Nephron progenitor cell (in vitro differentiated cells): ENCODE data around the gene PABPC1L2B.
"Not testable (repeated sequence)": the region's sequence is repeated elsewhere in the genome, so short reads cannot be mapped to it uniquely, and the experiment has no call there.

Experiments
- DNase-seq: peaks from one replicate; pipeline ENCODE4 v3.0.0; 2021
- H3K27ac Mint-ChIP-seq: 2 replicates; pipeline ENCODE4 v1.8.0; 2021; ENCODE audit warnings: mild to moderate bottlenecking, moderate library complexity, mixed read lengths
- H3K27me3 Mint-ChIP-seq: 2 replicates; pipeline ENCODE4 v1.8.0; 2021; ENCODE audit warnings: mild to moderate bottlenecking, low read depth, mixed read lengths; ENCODE audit not compliant: poor library complexity
- H3K36me3 Mint-ChIP-seq: 2 replicates; pipeline ENCODE4 v1.8.0; 2021; ENCODE audit warnings: low read depth, mixed read lengths
- H3K4me1 Mint-ChIP-seq: 2 replicates; pipeline ENCODE4 v1.8.0; 2021; ENCODE audit warnings: mixed read lengths
- H3K4me3 Mint-ChIP-seq: 2 replicates; pipeline ENCODE4 v1.8.0; 2021; ENCODE audit warnings: mild to moderate bottlenecking, moderate library complexity, mixed read lengths
- H3K9me3 Mint-ChIP-seq: 2 replicates; pipeline ENCODE4 v1.8.0; 2021; ENCODE audit warnings: mild to moderate bottlenecking, moderate library complexity, mixed read lengths
- CTCF ChIP-seq: fragments of 200-600 bp; sonication (generic); IDR thresholded peaks from 2 replicates; pipeline ENCODE4 v1.5.0; 2021; ENCODE audit warnings: antibody characterized with exemption

Gene PABPC1L2B

GRCh38 chrX:73002733-73003132 lies at the start of gene PABPC1L2B:
PABPC1L2B (plus strand) TSS chrX:73002939; CDS start chrX:73003643, 704 bp downstream.
- not testable (repeated sequence) for DNase-seq, H3K27ac Mint-ChIP-seq, H3K4me1 Mint-ChIP-seq, H3K9me3 Mint-ChIP-seq, H3K4me3 Mint-ChIP-seq, H3K36me3 Mint-ChIP-seq
- H3K27me3 Mint-ChIP-seq = peaks cover 18% of the 10 kb centered on the region

GRCh38 chrX:72959971-72960370 lies 42.8 kb upstream of the PABPC1L2B start:
- not testable (repeated sequence) for H3K27me3 Mint-ChIP-seq, H3K36me3 Mint-ChIP-seq, H3K27ac Mint-ChIP-seq, H3K9me3 Mint-ChIP-seq, H3K4me3 Mint-ChIP-seq, H3K4me1 Mint-ChIP-seq, DNase-seq

DNA sequence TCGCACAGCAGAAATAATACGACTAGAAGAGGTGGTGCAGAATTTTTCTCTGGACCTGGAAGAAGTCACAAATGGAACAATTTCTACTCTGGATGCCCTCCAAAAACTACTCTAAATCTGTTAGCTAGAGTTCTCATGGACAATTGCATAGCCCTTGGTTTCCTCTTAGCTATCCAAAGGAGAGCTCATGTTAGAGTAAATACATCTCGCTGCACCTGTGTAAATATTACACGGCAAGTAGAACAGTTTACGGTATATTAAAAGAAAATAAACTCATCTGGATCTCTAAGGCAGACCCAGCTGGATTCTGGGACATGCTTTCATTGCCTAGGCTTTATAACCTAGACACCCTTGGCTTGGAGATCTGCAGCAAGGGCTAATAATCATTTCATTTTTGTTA lies 30.9 kb upstream of the PABPC1L2B start:
- H3K4me1 Mint-ChIP-seq, H3K27me3 Mint-ChIP-seq, H3K27ac Mint-ChIP-seq, H3K9me3 Mint-ChIP-seq, H3K36me3 Mint-ChIP-seq, DNase-seq, H3K4me3 Mint-ChIP-seq: not testable (repeated sequence)

GRCh38 chrX:72974885-72975284 lies 27.9 kb upstream of the PABPC1L2B start:
- not testable (repeated sequence) for H3K9me3 Mint-ChIP-seq, H3K4me3 Mint-ChIP-seq, DNase-seq, H3K27me3 Mint-ChIP-seq, H3K27ac Mint-ChIP-seq, H3K4me1 Mint-ChIP-seq, H3K36me3 Mint-ChIP-seq

DNA sequence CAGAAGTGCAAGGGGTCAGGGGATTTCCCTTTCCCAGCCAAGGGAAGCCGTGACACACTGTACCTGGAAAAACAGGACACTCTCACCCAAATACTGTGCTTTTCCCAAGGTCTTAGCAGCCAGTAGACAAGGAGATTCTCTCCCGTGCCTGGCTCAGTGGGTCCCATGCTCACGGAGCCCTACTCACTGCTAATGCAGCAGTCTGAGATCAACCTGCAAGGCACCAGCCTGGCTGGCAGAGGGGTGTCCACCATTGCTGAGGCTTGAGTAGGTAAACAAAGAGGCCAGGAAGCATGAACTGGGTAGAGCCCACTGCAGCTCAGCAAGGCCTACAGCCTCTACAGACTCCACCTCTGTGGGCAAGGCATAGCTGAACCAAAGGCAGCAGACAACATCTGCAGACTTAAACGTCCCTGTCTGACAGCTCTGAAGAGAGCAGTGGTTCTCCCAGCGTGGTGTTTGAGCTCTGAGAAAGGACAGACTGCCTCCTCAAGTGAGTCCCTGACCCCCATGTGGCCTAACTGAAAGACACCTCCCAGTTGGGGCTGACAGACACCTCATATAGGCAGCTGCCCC lies 21.8 kb upstream of the PABPC1L2B start:
- not testable (repeated sequence) for H3K27me3 Mint-ChIP-seq, H3K27ac Mint-ChIP-seq, H3K4me1 Mint-ChIP-seq, H3K4me3 Mint-ChIP-seq, DNase-seq, H3K36me3 Mint-ChIP-seq
- peaks cover 48% of the 10 kb centered on the region for H3K9me3 Mint-ChIP-seq

DNA sequence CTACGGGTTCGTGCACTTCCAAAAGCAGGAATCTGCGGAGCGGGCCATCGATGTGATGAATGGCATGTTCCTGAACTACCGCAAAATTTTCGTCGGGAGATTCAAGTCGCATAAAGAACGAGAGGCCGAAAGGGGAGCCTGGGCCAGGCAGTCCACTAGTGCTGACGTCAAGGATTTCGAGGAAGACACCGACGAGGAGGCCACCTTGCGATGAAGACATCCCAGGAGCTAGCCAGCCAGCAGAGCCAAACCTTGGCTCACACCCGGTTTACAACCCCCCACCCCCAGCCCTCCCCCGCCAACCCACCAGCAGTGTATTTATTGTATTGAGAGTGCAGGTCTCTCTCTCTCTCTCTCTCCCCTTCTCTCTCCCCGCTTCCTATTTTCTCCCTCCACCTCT lies 1.3 kb downstream of the PABPC1L2B start:
- H3K27me3 Mint-ChIP-seq = peaks cover 18% of the 10 kb centered on the region
- not testable (repeated sequence) for H3K27ac Mint-ChIP-seq, H3K4me3 Mint-ChIP-seq, H3K36me3 Mint-ChIP-seq, DNase-seq, H3K4me1 Mint-ChIP-seq, H3K9me3 Mint-ChIP-seq

- Mint-ChIP-seq H3K4me3 (no peak overlapping the region), H3K27me3 (peaks cover 2% of the 10 kb centered on the region), H3K9me3 (peaks cover 74% of the 10 kb centered on the region), H3K4me1 (no peaks in the 10 kb centered on the region), H3K36me3 (peaks cover 7% of the 10 kb centered on the region), H3K27ac (no peak overlapping the region)
- TF ChIP-seq CTCF = no peak
- DNase-seq = no peak
These were observed 18.8 kb downstream of the PABPC1L2B start for GRCh38 chrX:73021361-73022092.

DNA sequence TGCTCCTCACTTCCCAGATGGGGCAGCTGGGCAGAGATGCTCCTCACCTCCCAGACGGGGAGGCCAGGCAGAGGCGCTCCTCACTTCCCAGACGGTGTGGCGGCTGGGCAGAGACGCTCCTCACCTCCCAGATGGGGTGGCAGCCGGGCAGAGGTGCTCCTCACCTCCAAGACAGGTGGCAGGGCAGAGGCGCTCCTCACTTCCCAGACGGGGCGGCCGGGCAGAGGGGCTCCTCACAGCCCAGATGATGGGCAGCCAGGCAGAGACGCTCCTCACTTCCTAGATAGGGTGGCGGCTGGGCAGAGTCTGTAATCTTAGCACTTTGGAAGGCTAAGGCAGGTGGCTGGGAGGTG lies 19.3 kb downstream of the PABPC1L2B start:
- peaks cover 80% of the 10 kb centered on the region for H3K9me3 Mint-ChIP-seq
- H3K4me1 Mint-ChIP-seq, H3K27me3 Mint-ChIP-seq, H3K36me3 Mint-ChIP-seq, H3K4me3 Mint-ChIP-seq, H3K27ac Mint-ChIP-seq, DNase-seq: not testable (repeated sequence)

DNA sequence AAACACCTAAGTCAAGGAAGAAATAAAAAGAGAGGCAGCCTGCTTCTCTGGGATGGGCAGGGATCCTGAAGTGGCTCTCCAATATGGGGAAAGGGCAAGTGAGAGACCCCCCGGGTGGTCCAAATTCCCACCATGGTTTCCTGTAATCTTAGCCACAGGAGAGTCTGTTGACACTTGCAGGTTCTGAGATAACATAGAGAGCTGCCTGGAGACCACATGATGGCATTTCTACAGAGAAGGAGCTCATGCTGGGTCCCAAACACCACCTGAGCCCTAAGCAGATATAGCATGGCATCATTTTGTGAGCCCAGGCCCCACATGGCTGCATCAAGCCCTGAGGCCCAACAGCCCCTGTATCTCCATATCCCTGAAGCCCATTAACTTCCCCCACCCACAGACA lies 26.1 kb downstream of the PABPC1L2B start:
- TF ChIP-seq CTCF = no peak
- Mint-ChIP-seq H3K9me3 (peaks cover 61% of the 10 kb centered on the region), H3K4me1 (no peaks in the 10 kb centered on the region), H3K27ac (no peak overlapping the region), H3K27me3 (peaks cover 5% of the 10 kb centered on the region), H3K4me3 (no peak overlapping the region), H3K36me3 (peaks cover 1% of the 10 kb centered on the region)
- no peak for DNase-seq
